Fibroblast of gingiva (primary cell): Measurements from ENCODE around the gene CWF19L2.
"Not testable (repeated sequence)": the region's sequence is repeated elsewhere in the genome, so short reads cannot be mapped to it uniquely, and the experiment has no call there.

ENCODE experiments used
- DNase-seq: peaks from one replicate; pipeline ENCODE4 v3.0.0-alpha.2; 2011; ENCODE audit warnings: low read depth

Gene CWF19L2

GRCh38 chr11:107457558-107458271 is at the start of gene CWF19L2:
Gene CWF19L2, minus strand, starts transcription at chr11:107457825. Its CDS starts 9 bp downstream, at chr11:107457816.
- peak; percentile 94 for DNase-seq

DNA sequence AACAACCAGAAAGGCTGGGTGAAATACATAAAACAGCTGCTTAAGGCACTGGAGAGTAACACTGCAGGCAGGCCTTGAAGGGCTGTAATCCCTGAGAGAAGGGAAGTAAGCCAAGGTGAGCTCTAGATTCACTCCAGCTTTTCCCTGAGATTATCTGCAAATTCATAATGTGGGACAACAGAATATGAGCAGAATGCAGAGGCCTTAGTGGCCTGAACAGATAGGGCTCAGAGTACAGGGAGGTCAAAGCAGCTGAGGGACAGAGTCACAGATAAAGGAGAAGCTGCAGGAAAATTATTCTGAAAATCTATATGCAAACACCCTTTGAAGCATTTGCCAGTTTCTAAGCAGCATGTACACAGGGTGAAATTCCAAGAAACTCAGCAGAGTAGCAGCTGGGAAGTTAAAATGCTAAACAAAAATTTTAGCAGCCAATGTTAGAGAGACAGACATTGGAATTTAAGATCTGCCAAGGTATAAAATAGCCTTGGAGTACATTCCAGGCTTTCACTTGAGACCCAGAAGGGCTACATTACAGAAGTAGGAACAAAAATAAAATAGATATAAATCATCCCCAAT is 48.1 kb upstream of the CWF19L2 start:
- no peak for DNase-seq

DNA sequence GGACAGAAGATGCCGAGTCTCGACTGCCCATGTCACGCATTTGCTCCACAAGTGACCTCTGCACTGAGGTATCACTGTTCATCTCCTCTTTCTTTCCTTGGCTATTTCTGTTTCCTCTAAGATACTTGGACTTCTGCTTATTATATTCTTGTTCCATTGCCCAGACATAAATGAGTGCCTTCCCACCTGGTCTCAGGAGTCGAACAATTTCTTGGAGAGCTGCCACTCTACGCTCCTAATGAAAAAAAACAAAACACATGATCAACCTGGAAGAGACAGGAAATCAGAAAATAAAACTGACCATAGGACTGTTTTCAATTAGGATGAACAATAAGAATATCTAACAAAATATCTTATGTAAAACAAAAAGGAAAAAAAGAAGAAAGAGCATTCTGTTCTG is 47.4 kb upstream of the CWF19L2 start:
- DNase-seq, result no peak

GRCh38 chr11:107501713-107502112 is 44.1 kb upstream of the CWF19L2 start:
- DNase-seq, result no peak

DNA sequence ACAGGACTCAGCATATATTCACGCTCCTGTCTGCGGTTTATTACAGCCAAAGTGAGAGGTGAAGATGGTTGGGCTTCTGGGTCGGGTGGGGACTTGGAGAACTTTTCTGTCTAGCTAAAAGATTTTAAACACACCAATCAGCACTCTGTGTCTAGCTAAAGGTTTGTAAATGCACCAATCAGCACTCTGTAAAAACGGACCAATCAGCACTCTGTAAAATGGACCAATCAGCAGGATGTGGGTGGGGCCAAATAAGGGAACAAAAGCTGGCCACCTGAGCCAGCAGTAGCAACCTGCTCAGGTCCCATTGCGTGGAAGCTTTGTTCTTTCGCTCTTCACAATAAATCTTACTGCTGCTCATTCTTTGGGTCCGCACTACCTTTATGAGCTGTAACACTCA is 39.7 kb upstream of the CWF19L2 start:
- not testable (repeated sequence) for DNase-seq

GRCh38 chr11:107496011-107496410 is 38.4 kb upstream of the CWF19L2 start:
- peak; percentile 93 for DNase-seq

- DNase-seq, result no peak
Measured at GRCh38 chr11:107494055-107494454, 36.4 kb upstream of the CWF19L2 start.

GRCh38 chr11:107493117-107493516 is 35.5 kb upstream of the CWF19L2 start:
- DNase-seq, result peak; percentile 4

DNA sequence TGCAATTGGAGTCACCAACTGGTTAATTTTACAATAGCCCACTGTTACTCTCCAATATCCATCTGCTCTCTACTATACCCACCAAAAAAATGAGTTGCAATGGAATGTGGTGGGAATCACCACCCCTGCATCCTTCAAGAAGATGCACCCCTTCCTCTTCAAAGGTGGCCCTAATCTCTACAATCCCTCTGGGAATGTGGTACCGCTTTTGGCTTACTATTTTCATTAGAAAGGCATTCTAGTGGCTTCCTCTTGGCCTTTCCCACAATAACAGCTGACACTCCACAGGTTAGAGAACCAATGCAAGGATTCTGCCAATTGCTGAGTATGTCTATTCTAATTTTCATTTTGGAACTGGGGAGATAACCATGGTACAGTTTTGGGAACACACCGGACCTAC is 33.2 kb upstream of the CWF19L2 start:
- DNase-seq, result no peak

GRCh38 chr11:107482234-107482633 is 24.6 kb upstream of the CWF19L2 start:
- no peak for DNase-seq

DNA sequence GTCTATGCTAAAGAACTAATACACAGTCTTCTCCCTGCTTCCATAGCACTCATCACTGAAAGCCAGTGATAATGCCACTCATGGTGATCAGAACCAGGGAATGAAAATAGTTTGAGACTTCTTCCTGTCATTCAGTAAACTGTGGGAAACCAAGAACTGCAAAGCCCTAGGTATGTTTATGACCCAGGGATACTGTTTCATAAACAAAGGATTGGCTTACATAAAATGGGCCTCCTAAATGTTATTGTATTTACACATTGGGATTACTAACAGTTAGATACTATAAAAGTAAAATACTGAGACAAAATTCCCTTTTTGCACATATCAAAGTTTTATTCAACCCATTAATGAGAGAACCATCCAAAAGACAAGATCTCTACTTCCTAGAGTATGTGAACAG is 21.3 kb upstream of the CWF19L2 start:
- no peak for DNase-seq

GRCh38 chr11:107477820-107478219 is 20.2 kb upstream of the CWF19L2 start:
- no peak for DNase-seq

DNA sequence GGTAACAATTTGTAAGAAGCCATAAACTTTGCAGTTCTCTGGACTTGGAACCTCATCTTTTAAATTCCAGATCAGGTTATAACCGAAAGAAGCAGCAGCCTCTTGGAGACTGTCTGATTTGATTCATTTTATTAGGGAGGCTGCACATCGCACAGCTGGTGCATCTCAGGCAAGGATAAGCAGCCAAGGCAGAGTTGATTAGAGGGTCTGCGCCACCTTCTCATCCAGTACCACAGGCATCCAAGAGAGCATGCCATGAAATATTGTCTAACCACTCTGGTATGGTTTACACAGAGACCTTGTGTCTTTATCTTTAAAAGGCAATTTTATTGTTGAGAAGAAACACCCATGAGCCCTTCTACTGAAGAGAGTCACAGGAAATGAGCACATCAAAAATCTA is 16.2 kb upstream of the CWF19L2 start:
- no peak for DNase-seq

DNA sequence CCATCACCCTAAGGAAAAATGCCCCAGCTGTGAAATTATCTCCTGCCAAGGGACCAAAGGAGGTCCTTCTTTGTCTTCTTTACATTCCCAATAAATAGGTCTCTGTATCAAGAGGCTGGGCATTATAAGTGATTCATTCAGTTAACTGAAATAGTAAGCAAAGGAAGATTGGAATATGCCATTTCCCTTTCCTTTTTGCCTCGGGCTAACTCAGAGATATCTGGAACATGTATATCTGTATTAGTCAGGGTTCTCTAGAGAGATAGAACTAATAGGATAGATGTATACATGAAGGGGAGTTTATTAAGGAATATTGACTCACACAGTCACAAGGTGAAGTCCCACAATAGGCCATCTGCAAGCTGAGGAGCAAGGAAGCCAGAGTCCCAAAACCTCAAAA is 15.3 kb upstream of the CWF19L2 start:
- no peak for DNase-seq

DNA sequence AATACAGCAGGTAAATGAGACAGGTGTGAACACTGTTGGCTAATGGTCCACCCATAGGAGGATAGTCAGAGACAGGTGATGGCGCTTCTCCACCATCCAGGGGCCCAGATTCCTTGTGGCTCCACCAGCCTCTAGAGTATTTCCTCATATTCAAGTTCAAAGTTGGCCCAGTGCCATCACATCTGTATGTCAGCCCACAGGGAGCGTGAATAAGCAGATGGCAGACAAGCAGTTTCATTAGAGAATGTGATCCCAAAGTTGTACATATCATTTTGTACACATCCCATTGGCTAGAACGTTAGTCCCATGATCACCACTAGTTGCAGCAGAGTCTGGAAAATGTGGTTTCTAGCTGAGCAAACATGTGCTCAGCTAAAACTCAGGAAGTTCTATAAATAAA is 11.0 kb upstream of the CWF19L2 start:
- peak; percentile 44 for DNase-seq

DNA sequence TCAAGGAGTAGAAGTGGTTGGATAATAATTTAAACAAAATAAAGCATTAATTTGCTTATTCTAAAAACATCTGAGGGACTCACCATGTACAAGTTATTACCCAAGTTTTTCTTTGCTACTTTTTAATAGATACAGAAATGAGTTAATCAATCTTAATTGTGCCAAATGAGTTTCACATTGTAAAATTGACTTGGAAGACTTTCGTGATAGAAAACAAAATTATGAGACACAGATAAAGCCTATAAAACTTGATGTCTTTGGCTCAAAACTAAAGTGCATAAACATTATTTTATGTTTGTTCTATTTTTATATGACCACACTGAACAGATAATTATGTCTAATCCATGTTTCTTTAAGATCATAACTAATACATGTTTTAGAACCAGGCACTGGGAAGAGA is 10.1 kb upstream of the CWF19L2 start:
- no peak for DNase-seq

DNA sequence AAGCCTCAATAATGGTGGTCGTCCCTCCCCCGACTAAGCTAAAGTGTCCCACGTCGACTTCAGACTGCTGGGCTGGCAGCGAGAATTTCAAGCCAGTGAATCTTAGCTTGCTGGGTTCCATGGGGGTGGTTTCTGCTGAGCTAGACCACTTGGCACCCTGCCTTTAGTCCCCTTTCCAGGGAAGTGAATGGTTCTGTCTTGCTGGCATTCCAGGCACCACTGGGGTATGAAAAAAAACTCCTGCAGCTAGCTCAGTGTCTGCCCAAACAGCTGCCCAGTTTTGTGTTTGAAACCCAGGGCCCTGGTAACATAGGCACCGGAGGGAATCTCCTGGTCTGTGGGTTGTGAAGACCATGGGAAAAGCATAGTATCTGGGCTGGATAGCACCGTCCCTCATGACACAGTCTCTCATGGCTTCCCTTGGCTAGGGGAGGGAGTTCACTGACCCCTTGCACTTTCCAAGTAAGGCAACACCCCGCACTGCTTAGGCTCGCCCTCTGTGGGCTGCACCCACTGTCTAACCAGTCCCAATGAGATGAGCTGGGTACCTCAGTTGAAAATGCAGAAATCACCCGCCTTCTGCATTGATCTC is 8.7 kb upstream of the CWF19L2 start:
- not testable (repeated sequence) for DNase-seq

- no peak for DNase-seq
Measured at GRCh38 chr11:107457205-107457557, 444 bp downstream of the CWF19L2 start.

DNA sequence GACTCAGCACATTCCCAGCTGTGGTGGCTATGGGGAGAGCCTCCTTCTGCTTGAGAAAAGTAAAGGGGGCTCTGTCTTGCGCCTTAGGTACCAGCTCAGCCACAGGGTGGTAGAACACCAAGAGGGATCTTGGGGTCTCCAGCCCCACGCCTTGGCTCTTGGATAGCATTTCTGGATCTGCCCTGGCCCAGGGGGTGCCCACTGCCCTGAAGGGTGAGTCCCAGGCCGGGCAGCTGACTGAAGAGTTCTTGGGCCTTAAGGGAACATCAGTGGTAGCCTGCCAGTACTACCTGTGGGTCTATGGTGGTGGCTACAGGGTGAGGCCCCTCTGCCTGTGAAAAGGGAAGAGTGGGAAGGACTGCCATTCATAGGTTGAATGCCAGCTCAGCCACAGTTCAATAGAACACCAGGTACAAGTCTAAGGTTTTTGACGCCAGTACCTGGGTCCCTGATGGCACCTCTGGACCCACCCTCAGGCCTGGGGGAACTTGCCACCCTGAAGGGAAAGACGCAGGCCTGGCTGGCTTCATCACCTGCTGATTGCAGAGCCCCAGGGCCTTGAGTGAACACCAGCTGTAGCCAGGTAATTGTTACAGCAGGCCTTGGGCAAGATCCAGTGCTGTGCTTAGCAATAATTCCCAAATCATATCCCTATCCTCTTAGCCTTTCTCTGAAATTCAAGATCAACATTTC is 3.9 kb downstream of the CWF19L2 start:
- DNase-seq, result no peak

GRCh38 chr11:107446822-107447431 is 10.7 kb downstream of the CWF19L2 start:
- no peak for DNase-seq

DNA sequence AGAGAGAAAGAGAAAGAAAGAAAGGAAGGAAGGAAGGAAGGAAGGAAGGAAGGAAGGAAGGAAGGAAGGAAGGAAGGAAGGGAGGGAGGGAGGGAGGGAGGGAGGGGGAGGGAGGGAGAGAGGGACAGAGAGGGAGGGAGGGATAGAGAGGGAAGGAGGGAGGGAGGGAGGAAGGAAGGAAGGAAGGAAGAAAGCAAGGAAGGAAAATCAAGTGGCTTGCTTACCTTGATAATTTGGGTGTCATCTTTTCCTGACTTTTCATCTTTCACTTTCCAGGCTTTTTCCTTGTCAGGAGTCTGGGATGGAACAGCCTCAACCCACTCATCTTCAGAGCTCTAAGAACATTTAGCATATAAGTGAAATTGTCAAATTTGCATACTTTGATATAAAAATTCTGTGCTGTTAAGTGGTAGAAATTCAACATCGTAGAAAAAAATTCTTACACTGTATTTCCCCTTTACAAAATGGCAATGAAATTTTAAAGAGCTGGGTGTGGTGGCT is 14.9 kb downstream of the CWF19L2 start:
- DNase-seq, result no peak

DNA sequence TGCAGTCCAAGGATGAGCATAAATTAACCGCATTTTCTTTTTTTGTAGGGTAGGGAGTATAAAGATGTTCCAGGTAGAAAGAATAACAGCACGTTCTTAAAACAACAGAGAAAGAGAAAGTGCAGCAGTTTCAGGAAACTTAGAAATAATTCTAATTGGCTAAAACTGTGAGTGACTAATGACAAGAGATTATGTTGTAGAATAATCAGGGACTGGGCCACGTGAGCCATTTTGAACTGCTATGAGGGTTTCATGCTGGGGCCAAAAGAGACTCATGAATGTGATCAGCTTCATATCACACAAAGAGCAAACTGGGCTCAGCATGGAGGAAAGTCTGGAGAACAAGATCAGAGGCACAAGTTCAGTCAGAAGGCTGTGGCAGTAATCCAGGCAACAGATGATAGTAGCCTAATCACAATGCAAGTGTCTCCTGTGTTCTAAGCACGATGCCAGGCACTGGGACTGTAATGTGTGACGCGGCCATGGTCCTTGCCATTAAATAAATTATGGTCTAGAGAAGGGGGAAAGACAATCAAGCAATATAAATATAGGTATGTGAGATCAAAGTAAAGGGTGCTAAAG is 17.9 kb downstream of the CWF19L2 start:
- DNase-seq, result no peak
